Neural progenitor cell (in vitro differentiated cells): ENCODE measurements around the gene MYLK.

ENCODE experiments used
- EZH2 ChIP-seq: fragments of 200-600 bp; sonication (generic); IDR thresholded peaks from 2 replicates; pipeline ENCODE4 v1.6.1; 2017; ENCODE audit warnings: antibody characterized with exemption, mild to moderate bottlenecking, moderate library complexity
- EZH2phosphoT487 ChIP-seq: fragments of 200-600 bp; sonication (generic); IDR thresholded peaks from 2 replicates; pipeline ENCODE4 v1.6.1; 2017; ENCODE audit warnings: antibody characterized with exemption
- TF ChIP-seq, protein P1 (sequence below): fragments of 200-600 bp; sonication (generic); IDR thresholded peaks from 2 replicates; pipeline ENCODE4 v1.5.1; 2017; ENCODE audit warnings: antibody characterized with exemption, mild to moderate bottlenecking

DNA sequence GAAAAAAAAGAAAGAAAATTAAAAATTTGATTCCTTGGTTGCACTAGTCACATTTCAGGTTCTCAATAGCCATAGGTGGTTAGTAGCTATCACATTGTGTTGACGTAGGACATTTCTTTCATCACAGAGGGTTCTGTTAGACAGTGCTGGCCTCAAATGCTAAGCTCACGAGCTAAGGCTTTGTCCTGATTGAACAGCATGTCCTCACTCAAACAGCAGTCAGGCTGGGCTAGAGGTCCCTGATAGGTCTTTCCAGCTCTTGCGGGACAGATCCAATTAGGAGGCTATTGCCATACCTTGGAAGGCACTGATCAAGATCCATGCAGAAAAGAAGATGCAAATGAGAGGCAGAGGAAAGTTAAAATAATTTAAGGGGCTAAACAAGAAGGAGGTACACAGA lies 213.4 kb downstream of the MYLK start:
- TF ChIP-seq, protein P1, sequence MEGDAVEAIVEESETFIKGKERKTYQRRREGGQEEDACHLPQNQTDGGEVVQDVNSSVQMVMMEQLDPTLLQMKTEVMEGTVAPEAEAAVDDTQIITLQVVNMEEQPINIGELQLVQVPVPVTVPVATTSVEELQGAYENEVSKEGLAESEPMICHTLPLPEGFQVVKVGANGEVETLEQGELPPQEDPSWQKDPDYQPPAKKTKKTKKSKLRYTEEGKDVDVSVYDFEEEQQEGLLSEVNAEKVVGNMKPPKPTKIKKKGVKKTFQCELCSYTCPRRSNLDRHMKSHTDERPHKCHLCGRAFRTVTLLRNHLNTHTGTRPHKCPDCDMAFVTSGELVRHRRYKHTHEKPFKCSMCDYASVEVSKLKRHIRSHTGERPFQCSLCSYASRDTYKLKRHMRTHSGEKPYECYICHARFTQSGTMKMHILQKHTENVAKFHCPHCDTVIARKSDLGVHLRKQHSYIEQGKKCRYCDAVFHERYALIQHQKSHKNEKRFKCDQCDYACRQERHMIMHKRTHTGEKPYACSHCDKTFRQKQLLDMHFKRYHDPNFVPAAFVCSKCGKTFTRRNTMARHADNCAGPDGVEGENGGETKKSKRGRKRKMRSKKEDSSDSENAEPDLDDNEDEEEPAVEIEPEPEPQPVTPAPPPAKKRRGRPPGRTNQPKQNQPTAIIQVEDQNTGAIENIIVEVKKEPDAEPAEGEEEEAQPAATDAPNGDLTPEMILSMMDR, result no peak
- no peak for TF ChIP-seq EZH2phosphoT487
- TF ChIP-seq EZH2, result no peak
